ENCODE measurements around the gene MAP4. TPM values are rescaled to one million over a fixed set of nuclear protein-coding genes. Genes with fewer than 3 reads are reported as not detected.

MAP4 gene
- total and polyA plus RNA-seq, 2 of the 13 experiments (the other 11 are each of a cell fraction or from before 2014, with no cell fraction given), result 33.1 to 38.7 TPM

DNA sequence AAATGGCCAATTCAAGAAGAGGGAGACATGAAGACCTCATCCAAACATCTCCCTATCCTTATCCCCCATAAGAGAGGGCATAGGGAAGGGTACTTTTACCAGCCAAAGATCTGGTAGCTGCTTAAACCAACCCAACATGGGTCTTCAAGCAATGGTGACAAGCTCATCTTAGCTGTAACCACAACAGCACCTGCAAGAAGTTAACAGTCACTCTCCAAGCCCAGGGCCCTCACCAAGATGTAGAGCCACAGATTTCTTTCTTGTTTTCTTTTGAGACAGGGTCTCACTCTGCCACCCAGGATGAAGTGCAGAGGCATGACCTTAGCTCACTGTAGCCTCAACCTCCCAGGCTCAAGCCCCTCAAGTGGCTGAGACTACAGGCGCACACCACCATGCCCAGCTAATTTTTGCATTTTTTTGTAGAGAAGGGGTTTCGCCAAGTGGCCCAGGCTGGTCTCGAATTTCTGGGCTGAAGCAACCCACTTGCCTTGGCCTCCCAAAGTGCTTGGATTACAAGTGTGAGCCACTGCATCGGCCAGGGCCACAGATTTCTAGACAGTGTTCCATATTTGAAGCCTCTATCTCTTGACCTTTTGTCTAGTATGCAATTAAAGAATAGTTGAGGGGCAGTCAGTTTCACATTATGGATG, 156.1 kb downstream of the MAP4 start:
- no peak overlapping the region for H3K9ac ChIP-seq (ENCODE audit: insufficient read depth, low read depth, low read length)
- no peak for FAIRE-seq
- no TSS peak for BruUV-seq (replicated peaks)
- WGBS (ENCODE audit: low lambda C conversion rate), result 100% methylated on average over 4 of the region's 4 CpGs
- H3K79me2 ChIP-seq (ENCODE audit: insufficient read depth, low read length), result no peaks in the 10 kb centered on the region
- no peak overlapping the region for H3K4me2 ChIP-seq (ENCODE audit: low read depth, low read length)
- no peak for TF ChIP-seq ZNF770 (CRISPR knock-in tag; IDR thresholded peaks at IDR 0.05)
- TF ChIP-seq, protein P1, sequence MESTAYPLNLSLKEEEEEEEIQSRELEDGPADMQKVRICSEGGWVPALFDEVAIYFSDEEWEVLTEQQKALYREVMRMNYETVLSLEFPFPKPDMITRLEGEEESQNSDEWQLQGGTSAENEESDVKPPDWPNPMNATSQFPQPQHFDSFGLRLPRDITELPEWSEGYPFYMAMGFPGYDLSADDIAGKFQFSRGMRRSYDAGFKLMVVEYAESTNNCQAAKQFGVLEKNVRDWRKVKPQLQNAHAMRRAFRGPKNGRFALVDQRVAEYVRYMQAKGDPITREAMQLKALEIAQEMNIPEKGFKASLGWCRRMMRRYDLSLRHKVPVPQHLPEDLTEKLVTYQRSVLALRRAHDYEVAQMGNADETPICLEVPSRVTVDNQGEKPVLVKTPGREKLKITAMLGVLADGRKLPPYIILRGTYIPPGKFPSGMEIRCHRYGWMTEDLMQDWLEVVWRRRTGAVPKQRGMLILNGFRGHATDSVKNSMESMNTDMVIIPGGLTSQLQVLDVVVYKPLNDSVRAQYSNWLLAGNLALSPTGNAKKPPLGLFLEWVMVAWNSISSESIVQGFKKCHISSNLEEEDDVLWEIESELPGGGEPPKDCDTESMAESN (CRISPR knock-in tag; conservative IDR thresholded peaks at IDR 0.05), result no peak
- TF ChIP-seq CBX2 (IDR thresholded peaks at IDR 0.05; ENCODE audit: low read depth, low read length), result no peak
- TF ChIP-seq CBX2 (CRISPR knock-in tag; IDR thresholded peaks at IDR 0.05; ENCODE audit: low read depth), result no peak
- TF ChIP-seq, protein P2, sequence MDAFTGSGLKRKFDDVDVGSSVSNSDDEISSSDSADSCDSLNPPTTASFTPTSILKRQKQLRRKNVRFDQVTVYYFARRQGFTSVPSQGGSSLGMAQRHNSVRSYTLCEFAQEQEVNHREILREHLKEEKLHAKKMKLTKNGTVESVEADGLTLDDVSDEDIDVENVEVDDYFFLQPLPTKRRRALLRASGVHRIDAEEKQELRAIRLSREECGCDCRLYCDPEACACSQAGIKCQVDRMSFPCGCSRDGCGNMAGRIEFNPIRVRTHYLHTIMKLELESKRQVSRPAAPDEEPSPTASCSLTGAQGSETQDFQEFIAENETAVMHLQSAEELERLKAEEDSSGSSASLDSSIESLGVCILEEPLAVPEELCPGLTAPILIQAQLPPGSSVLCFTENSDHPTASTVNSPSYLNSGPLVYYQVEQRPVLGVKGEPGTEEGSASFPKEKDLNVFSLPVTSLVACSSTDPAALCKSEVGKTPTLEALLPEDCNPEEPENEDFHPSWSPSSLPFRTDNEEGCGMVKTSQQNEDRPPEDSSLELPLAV (CRISPR knock-in tag; conservative IDR thresholded peaks at IDR 0.05; ENCODE audit: low read depth), result no peak
- TF ChIP-seq KDM4B (CRISPR knock-in tag; IDR thresholded peaks at IDR 0.05), result no peak
- TF ChIP-seq PTBP1 (IDR thresholded peaks at IDR 0.05; ENCODE audit: low read depth, low read length, poor library complexity, severe bottlenecking), result no peak
- TF ChIP-seq RFXAP (CRISPR knock-in tag; IDR thresholded peaks at IDR 0.05; ENCODE audit: borderline replicate concordance), result no peak
- TF ChIP-seq PAWR (CRISPR knock-in tag; IDR thresholded peaks at IDR 0.05; ENCODE audit: borderline replicate concordance), result no peak
- TF ChIP-seq DNMT1 (CRISPR knock-in tag; IDR thresholded peaks at IDR 0.05), result no peak
- no peak for TF ChIP-seq ZNF234 (CRISPR knock-in tag; conservative IDR thresholded peaks at IDR 0.05)
- TF ChIP-seq, protein P3, sequence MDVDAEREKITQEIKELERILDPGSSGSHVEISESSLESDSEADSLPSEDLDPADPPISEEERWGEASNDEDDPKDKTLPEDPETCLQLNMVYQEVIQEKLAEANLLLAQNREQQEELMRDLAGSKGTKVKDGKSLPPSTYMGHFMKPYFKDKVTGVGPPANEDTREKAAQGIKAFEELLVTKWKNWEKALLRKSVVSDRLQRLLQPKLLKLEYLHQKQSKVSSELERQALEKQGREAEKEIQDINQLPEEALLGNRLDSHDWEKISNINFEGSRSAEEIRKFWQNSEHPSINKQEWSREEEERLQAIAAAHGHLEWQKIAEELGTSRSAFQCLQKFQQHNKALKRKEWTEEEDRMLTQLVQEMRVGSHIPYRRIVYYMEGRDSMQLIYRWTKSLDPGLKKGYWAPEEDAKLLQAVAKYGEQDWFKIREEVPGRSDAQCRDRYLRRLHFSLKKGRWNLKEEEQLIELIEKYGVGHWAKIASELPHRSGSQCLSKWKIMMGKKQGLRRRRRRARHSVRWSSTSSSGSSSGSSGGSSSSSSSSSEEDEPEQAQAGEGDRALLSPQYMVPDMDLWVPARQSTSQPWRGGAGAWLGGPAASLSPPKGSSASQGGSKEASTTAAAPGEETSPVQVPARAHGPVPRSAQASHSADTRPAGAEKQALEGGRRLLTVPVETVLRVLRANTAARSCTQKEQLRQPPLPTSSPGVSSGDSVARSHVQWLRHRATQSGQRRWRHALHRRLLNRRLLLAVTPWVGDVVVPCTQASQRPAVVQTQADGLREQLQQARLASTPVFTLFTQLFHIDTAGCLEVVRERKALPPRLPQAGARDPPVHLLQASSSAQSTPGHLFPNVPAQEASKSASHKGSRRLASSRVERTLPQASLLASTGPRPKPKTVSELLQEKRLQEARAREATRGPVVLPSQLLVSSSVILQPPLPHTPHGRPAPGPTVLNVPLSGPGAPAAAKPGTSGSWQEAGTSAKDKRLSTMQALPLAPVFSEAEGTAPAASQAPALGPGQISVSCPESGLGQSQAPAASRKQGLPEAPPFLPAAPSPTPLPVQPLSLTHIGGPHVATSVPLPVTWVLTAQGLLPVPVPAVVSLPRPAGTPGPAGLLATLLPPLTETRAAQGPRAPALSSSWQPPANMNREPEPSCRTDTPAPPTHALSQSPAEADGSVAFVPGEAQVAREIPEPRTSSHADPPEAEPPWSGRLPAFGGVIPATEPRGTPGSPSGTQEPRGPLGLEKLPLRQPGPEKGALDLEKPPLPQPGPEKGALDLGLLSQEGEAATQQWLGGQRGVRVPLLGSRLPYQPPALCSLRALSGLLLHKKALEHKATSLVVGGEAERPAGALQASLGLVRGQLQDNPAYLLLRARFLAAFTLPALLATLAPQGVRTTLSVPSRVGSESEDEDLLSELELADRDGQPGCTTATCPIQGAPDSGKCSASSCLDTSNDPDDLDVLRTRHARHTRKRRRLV (CRISPR knock-in tag; IDR thresholded peaks at IDR 0.05), result no peak
- TF ChIP-seq ZNF674 (CRISPR knock-in tag; IDR thresholded peaks at IDR 0.05; ENCODE audit: low read depth), result no peak
- DNase-seq (ENCODE audit: low spot score), result no peak
- POLR2A ChIA-PET, result no interaction called here
- H3K36me3 ChIP-seq (replicated peaks in 1 of 2; ENCODE audit: control insufficient read depth in 1 of 2, insufficient read depth in 2 of 2, low read length in 2 of 2), result peaks cover 19 to 54% of the 10 kb centered on the region in 2 experiments
- H3K9me3 ChIP-seq (ENCODE audit: low read length), result no peaks in the 10 kb centered on the region
- intact Hi-C loops (cut with micrococcal nuclease; ENCODE audit: unreplicated experiment) (no loop called here), in situ Hi-C loops (cut with HindIII; ENCODE audit: extremely low pct_ligation_motif_present, low pct_unique_long_range_greater_than_20kb) (loop anchor here (10.0 kb wide), 1 partner anchor 135 kb away; no protein-coding TSS in a partner anchor)
- H3K4me1 ChIP-seq (ENCODE audit: insufficient read depth, low read length), result no peaks in the 10 kb centered on the region
- H3K4me3 ChIP-seq (replicated peaks in 1 of 3; ENCODE audit: insufficient read depth in 1 of 3, low read depth in 2 of 3, low read length in 3 of 3), result no peak overlapping the region
- no peaks in the 10 kb centered on the region for H4K20me1 ChIP-seq (ENCODE audit: insufficient read depth, low read length)
- ATAC-seq, result no peak
- H3K27me3 ChIP-seq (ENCODE audit: control insufficient read depth in 1 of 2, insufficient read depth in 2 of 2, low read length in 2 of 2), result no peaks in the 10 kb centered on the region
- no peak overlapping the region for H2AFZ ChIP-seq (ENCODE audit: low read length)
- no peak overlapping the region for H3K27ac ChIP-seq (ENCODE audit: extremely low read length, insufficient read depth, low read length)
- CTCF ChIA-PET (ENCODE audit: low intra/inter-chr PET ratio, low total read pairs), result no interaction called here
